GM12873 (cell line): ENCODE measurements around the gene GPR45.

Experiments
- CTCF ChIP-seq: IDR thresholded peaks from 2 replicates; pipeline ENCODE4 v1.5.1; 2012; ENCODE audit warnings: low read depth, mild to moderate bottlenecking, moderate library complexity, low read length, control low read depth; ENCODE audit not compliant: insufficient read depth; ENCODE audit errors: missing control alignments

Gene GPR45

DNA sequence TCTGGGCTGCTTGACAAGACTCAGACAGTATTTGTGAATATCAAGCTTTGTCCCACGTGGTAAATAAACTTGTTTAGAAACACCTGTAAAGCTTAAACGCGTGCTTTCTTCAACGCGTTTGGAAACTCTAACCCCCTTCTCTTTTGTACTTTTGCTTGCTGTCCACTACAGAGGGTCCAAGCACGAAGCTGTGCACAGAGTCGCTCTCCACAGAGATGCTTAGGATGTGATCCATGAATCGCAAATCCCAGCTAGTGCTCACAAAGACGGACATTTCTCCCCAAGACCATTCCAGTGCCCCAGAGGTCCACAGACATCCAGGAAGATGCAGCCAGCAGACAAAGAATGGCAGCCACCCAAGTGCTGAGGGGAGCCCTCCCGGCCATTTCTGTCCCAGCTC lies at the start of gene GPR45:
Gene GPR45 (plus strand): TSS at position 301 of the 400 bp plus-strand sequence. CDS start 116 bp downstream, outside the sequence.
- TF ChIP-seq CTCF: no peak

- TF ChIP-seq CTCF: no peak
Observed at GRCh38 chr2:105194022-105194675, 47.4 kb upstream of the GPR45 start.

DNA sequence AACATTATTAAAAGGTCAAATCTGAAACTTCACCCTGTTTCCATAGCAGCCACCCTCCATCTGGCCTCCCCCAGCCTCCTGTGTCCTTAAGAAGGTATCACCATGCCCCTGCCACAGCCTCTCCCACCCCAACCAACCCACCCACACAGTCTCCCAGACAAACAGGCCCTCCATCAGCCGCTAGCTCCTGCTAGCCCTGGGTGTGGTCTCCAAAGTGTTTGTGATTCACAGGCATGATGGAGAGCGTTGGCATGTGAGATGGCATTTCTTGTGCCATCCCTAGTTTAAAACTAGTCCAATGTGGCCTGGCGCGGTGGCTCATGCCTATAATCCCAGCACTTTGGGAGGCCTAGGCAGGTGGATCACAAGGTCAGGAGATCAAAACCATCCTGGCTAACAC lies 44.9 kb upstream of the GPR45 start:
- no peak for TF ChIP-seq CTCF

DNA sequence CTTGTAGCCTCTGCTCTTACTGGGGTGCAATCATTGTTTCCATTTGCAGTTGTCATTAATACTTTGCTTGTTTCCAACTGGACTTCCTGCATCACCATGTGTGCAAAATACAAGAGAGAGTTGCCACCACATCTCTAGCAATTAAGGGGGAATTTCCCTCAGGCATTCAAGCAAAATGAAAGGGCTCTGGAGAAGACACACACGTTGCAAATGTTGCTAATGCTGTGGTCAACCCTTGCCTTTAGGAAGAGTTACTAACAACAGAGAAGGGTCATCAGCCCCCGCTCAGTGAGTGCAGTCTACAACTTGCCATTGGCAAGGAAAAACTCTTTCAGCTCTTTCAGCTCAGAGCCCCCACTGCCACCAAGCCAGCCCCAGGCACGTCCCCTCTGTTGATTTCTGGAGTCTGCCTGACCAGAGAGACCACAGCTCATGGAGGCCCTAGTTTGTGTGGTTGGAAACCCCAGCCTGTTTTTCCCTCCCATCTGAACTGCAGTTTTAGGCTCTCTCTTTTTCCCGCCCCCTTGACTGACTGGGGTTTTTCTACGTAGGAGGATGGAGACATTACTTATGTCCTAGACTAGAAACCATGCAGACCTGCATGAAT lies 25.9 kb upstream of the GPR45 start:
- TF ChIP-seq CTCF: no peak

DNA sequence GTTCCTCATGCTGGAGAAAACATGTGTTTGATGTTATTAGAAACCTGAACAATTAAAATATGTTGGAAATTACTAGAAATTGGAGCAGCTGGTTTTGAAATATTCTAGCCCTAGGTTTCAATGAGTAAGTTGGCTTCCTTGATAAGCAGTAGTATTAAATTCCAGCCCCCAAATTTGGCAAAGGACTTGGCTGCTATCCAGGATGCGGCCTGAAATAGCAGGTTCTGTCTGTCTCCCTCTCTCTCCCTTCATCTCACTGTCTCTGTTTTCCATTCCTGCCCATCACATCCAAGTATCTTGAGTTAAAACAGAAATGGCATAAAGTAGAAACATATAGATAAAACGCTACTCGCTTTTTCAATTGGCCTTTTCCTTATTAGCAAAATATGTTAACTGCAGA lies 20.9 kb upstream of the GPR45 start:
- TF ChIP-seq CTCF: no peak

DNA sequence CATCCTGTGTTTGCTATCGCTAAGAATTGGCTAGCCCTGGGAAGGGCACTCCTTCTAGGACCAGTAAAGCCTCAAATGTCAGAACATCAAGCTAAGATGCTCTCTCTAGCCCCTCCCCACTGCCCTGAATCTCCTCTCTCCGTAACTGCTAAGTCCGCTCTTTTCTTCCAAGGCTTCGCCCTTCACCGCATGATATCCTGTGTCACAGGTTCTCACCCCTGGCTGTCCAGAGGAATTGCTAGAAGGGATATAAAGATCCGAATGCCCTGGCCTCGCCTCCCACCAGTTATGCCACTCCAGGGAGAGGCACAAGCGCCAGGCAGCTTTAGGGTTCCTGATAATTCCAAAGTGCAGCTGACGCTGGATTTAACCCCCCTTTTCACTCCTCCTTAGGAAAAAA lies 17.1 kb upstream of the GPR45 start:
- no peak for TF ChIP-seq CTCF

- no peak for TF ChIP-seq CTCF
Observed at GRCh38 chr2:105231232-105231619, 10.3 kb upstream of the GPR45 start.
